PC-3 (cell line): ENCODE measurements around the gene STK11IP.

Source experiments
- CTCF ChIP-seq: fragments of 300-600 bp; sonication (generic); conservative IDR thresholded peaks from 2 replicates; pipeline ENCODE4 v1.5.1; 2017; ENCODE audit warnings: antibody characterized with exemption, low read depth, mild to moderate bottlenecking, low read length
- EZH2 ChIP-seq: fragments of 300-600 bp; sonication (generic); IDR thresholded peaks from one replicate; pipeline ENCODE4 v1.6.1; 2017; ENCODE audit warnings: antibody characterized with exemption, mild to moderate bottlenecking, low read length; ENCODE audit not compliant: unreplicated experiment
- EZH2phosphoT487 ChIP-seq: fragments of 300-600 bp; sonication (generic); IDR thresholded peaks from 2 replicates; pipeline ENCODE4 v1.6.1; 2018; ENCODE audit warnings: mild to moderate bottlenecking, antibody characterized with exemption, low read length, borderline replicate concordance

- TF ChIP-seq CTCF (no peak), EZH2 (no peak), EZH2phosphoT487 (no peak)
These were observed 38.3 kb upstream of the STK11IP start for GRCh38 chr2:219559156-219559915.
